ENCODE data around the gene LIN7B.
"Not testable (repeated sequence)": the region's sequence is repeated elsewhere in the genome, so short reads cannot be mapped to it uniquely, and the experiment has no call there.

The LIN7B gene

DNA sequence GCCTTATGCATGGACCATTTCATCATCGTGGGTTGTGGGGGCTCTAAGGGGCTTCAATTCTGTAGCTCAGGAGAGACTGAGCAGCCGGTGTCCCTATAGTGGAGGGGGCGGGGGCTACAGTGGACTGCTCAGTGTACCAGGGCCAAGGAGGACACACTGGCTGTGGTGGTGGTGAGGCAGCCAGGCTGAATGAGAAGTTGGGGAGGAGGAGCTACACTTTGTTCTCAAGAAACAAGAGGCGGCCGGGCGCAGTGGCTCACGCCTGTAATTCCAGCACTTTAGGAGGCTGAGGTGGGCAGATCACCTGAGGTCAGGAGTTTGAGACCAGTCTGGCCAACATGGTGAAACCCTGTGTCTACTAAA is 32.2 kb downstream of the LIN7B start:
- not testable (repeated sequence) for DNase-seq

DNA sequence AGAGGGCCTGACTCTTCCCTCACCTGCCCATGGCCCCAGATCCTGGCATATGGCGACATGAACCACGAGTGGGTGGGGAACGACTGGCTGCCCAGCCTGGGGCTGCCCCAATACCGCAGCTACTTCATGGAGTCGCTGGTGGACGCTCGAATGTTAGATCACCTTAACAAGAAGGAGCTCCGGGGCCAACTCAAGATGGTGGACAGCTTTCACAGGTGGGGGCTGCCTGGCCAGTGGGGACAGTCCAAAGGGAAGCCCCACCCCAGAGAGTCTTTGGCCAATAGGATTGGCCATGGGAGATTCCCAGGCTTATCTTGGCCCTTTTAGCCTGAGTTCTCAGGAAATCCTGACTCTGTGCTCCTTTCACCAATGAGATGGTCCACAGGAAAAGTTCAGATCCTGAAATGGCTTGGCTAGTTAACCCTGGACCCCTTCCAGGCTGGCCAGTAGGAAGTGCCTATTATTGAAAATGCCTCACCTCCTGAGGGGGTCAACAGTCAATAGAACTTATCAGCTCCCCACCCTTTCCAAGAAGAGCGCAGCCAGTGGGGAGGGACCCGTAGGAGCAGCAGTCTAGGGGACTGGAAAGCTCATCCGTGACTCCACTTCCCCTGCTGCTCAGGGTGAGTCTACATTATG is 34.0 kb downstream of the LIN7B start:
- no peak for DNase-seq

DNA sequence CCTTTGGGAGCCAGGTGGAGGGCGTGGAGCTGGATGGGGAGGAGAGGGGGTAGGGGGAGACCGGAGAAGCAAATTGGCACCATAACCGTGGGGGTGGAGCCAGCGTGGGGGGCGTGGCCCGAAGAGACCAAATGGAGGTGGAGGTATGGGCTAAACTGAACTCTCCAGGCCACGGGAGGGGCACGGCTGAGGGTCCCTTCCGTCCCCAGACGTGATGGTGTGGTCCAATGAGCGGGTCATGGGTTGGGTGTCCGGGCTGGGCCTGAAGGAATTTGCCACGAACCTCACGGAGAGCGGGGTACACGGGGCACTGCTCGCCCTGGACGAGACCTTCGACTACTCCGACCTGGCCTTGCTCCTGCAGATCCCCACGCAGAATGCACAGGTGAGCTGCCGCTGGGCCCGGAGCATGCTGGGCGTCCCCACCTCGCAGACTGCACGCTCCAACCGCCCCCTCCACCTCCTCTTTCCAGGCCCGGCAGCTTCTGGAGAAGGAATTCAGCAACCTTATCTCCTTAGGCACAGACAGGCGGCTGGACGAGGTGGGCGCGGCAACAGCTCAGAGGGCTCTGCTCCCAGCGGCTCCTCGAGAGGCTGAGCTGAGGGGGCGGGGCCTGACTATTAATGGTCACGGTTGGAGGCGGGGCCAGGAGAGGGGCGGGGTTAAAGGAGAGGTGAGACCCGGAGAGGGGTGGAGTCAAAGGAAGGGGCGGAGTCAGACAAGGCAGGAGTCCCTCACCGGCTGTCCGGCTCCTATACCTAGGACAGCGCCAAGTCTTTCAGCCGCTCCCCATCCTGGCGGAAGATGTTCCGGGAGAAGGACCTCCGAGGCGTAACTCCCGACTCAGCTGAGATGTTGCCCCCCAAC is 34.8 kb downstream of the LIN7B start:
- DNase-seq: peak; percentile 92

DNA sequence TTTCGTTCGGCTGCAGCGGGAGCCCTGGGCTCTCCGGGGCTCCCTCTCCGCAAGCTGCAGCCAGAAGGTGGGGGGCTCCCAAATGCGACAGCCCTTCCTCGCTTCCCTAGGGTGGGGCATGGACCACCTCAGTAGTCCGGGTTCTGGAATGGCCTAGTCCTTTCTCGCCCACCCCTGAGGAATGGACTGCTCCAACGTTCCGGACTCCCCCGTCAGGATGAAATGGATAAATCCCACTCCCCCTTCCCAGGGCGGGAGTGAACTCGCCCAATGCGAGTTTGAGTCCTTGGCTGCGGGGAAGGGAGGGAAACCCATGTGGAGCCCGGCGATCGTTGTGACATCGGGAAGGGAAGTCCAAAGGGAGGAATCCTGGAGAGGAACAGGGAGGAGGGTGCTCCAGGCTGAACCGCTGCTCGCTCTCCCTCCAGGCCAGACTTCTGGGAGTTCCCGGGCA is 35.5 kb downstream of the LIN7B start:
- DNase-seq: peak; percentile 84

DNA sequence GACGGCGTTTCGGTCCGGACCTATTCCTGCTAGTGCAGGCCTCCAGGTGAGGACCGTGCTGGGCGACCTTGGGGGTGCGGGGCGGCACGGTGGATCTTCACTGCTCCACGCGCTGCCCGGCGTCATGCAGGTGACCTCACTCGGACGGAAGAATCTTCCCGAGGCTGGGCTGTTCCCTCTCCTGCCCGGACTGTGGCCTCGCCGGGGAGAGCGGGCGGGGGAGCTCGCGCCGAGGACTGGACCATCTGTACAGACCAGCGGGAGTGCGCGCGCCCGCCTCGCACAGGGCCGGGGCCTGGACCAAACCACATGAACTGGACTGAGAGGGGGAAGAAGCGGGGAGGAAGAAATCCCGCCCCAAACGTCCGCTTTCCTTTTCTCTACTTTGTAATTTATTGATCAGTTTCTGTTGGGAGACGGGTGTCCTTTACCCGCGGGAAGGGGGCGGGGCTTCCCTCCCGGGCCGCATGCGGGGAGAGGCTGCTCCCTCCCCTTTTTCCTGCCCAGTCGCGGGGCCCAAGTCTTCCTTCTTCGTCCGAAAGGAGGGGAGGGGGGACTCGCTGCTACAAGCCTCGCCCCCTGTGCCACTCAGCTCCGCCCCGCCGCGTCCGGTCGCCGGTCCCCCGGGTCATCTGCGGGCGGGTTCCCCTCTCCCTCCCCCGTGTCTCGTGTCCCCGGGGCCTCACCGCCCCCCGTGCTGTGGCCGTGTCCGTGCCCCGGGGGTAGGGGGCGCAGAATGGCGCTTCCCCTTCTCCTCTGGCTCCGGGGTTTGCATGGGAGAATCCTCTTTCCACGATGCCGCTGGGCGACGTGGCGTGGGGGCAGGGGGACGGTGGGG is 36.2 kb downstream of the LIN7B start:
- DNase-seq: peak; percentile 91

DNA sequence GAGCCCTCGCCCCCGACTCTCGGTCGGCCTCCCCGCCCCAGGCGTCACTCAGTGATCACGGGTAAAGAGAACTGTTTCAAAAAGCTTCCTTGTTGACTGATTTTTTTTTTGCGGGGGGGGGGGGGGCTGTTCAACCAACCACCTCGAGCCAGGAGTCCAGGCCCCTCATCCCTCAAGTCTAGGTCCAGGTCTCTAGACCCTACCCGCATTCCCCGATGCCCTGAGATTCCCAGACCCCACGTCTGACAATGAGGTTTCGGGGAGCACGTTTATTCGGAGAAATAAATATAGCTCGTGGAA is 36.7 kb downstream of the LIN7B start:
- DNase-seq: no peak

DNA sequence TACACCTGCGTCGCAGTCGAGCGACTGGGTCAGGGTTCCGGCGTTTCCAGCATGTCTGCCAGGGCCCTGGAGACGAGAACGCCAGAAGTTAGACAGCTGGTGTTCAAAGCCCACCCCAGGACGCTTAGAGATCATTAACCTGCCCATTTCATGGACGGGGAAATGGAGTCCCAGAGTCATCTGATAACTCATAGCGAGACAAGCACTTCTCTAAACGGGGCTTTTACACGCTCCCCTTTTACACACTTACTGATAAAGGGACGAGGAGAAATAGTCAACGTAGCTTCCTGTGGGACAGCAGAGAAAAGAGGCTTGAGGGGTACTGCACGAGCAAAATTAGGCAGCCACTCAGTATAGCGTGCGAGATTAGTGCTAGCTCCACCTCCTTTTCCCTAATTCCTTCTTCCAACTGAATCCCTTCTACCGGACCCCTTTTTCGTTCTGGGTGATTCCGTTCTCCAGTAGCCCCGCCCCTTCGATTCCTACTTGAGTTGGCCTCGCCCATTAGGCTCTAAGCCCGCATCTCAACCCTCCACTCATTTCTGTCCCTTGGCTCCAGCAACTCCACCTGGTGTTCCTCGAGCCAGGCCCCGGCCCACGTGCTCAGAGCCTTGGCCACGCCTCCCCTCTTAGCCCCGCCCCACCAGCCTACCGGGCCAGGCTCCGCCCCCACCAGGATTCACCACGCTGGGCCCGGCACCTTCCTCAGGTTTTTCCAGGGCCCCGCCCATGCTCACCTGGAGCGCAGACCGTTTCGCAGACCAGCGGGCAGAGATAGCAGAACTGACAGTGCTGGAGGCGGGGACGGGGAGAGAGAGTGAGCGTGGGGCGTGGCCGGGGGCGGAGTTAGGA is 37.3 kb downstream of the LIN7B start:
- peak; percentile 83 for DNase-seq

DNA sequence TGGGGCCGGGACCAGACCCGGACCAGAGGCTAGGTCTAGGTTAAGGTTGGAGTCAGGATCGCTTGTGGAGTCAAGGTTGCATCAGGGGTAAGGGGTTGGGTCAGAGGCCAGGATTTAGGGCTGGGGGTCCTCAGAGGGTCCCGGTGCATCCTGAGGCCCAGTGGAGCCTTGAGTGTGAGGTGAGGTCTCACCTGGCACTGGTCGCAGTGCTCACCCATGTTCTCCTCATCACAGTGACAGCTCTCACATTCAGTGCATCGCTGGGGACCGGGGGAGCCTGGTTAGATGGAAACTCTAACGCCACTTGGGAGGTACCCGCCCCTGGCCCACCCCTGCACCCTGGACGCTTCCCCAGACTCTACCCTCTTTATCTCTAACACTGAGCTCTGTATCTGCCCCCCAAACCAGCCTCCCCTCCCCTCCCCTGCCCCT is 38.0 kb downstream of the LIN7B start:
- DNase-seq: no peak

DNA sequence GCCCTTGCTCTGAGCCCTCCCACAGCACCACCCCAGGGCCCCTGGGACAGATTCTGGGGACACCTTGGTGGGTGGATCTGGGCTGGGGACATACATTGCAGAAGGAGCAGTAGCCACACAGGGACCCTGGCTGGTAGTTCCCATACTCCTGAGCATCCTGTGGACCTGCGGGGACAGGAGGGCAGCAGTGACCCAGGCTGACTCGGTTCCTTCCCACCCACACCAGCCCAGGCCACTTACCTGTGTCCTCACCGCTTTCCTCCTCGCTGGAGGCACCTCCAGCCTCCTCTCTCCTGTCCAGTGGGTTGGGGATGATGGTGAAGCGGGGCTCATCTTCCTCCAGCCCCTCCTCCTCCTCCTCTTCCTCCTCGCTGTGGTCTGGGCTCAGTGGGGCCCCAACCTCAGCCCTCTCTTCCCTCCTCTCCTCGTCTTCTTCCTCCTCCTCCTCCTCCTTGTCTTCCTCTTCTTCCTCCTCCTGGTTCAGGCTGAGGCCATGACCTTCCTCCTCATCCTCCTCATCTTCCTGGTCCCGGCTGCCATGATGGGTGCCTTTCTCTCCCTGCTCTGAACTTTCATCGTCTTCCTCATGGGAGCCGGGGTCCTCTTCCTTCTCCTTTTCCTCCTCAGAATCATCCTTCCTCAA is 39.1 kb downstream of the LIN7B start:
- DNase-seq: no peak

DNA sequence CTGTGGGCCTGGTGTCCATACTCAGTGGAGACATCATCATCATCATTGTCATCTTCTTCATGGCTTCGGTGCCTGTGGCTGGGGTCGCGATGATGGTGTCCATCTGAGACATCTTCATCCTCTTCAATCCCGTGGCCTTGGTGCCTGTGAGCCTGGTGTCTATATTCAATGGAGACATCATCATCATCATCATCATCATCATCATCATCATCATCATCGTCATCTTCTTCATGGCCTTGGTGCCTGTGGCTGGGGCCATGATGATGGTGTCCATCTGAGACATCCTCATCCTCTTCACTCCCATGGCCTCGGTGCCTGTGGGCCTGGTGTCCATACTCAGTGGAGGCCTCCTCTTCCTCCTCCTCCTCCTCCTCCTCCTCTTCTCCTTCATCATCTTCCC is 40.1 kb downstream of the LIN7B start:
- DNase-seq: no peak

DNA sequence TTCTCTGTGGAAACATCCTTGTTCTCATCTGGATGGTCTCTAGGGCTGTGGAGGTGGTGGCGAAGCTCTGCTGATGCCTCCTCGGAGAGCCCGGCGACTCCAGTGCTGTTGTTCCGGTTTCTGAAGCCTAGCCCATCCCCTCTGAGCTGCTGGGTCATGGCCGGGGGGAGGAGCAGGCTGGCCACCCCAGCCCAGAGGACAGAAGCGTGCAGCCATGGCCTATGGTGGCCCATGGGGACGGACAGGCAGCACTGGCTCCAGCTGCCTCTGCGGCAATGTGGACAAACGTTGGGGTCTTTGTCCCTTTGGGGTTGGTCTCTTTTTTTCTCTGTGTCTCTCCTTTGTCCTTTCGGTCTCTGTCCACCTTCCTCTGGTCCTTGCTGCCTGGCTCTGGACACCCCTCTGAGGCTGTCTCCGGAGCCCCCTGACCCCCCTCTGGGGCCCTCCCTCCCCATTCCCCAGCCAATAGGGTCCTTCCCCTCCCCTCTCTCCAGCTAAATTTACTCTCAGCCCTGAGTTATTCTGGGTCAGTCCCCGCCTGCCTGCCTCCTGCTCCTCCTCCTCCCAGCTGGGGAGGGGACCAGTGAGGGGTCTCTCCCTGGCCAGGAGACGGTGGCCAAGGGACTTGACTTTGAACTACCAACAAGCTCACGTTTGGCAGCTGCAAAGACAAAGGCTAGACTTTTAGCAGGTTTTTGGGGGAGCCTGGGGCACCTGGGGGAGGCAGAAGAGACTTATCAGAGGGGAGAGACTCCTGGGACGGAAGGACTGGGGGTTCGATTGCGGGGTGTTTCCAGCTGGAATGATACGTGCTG is 41.0 kb downstream of the LIN7B start, which contains the start of gene HRC:
HRC (minus strand) TSS at position 392 of the 815 bp plus-strand sequence; CDS start at position 233, 159 bp downstream.
- DNase-seq: no peak

DNA sequence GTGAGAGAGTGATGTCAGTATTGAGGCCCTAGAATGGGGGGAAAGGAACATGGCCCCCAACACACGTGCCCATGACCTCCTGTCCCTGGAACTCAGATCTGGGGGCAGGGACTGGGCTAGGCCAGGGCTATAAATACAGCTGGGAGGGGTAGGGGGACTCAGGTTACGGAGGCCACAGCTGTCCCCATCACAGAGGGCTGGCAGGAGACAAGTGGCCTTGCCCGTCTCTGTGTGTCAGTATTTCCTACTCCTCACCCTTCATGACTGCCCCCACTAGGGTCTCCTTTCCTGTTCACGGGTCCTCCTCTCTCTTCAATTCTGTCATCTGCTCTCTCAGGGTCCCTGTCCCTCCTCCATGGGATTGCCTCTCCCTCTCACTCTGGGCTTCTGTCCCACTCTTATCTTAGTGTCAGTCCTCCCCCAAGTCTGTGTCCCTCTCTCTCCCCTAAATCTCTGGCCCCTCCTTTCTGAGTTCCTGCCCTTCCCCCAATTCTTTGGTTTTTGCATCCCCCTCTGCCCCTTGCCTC is 41.7 kb downstream of the LIN7B start:
- DNase-seq: no peak

DNA sequence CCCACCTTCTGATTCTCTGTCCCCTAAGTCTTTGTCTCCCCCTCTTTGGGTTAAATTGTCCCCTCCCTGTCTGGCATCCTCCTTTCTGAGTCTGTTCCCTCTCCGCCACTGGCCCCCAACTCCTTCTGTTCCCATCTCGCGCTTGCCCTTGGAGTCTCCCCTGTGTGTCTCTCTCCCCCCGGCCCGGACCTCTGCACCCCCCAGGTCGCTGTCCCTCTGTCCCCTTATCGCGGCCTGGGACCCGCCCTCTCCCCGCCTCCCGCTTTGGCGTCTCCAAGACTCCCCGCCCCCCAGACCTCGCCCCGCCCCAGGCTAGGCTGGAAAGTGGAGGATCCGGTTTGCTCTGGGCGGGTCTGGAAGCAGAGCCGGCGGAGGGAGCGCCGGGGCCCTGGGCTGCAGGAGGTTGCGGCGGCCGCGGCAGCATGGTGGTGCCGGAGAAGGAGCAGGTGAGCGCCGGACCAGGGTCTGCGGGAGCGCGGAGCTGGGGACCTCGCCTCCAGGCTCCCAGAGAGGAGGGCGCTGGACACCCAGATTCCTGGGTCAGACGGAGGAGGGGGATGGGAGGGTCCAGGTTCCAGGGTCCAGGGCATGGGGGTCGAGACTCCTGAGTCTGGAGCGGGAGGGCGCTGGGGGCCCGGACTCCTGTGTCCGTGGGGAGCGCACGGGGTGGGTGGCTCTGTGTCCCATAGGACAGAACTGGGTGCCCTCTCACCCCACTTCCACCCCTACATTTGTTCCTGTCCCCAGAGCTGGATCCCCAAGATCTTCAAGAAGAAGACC is 43.5 kb downstream of the LIN7B start, which contains the start of gene TRPM4:
TRPM4 (plus strand) TSS at position 348 of the 780 bp plus-strand sequence; CDS start at position 423, 75 bp downstream.
- DNase-seq: peak; percentile 78

DNA sequence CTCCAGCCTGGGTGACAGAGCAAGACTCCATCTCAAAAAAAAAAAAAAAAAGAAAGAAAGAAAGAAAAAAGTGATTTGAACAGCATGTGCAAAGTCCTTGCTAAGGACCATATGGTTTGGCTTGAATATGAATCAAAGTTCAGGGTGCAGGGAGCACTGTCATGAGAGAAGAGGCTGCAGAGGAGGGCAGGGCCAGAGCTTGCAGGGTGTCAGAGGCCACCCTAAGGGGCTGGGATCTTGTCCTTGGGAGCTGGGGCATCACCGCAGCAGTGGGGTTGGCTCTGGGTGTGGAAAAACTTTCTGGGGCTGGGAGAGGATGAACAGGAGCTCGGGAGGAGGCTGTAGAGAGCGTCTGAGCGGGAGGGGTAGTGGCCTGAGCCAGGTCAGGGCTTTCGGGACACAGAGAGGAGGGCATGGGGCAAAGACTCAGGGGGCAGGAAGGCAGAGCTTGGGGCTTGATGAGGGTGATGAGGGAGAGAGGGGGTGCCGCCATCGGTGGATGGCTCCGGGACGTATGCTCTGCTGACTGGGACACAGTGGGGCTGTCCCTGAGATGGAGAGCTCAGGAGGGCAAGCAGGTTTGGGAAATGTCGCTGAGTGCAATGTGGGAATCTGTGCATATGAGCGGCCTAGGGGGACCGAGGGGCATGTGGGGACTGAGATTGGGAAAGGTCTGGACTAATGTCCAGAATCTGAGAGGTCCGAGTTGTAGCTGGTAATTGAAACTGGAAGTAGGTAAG is 46.5 kb downstream of the LIN7B start:
- DNase-seq: no peak

DNA sequence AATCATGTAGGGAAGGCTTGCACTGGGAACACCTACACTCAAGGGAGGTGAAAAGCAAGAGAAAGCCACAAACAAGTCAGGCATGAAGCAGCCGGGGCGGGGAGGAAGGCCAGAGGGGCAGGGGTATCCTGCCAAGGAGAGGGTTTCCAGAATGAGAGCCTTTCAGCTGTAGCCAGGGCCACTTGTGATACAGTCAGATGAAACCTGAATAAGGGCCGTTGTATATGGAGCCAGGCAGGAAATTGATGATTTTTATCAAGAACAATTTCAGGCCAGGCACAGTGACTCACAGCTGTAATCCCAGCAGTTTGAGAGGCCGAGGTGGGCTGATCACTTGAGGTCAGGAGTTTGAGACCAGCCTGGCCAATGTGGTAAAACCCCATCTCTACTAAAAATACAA is 47.8 kb downstream of the LIN7B start:
- DNase-seq: no peak

DNA sequence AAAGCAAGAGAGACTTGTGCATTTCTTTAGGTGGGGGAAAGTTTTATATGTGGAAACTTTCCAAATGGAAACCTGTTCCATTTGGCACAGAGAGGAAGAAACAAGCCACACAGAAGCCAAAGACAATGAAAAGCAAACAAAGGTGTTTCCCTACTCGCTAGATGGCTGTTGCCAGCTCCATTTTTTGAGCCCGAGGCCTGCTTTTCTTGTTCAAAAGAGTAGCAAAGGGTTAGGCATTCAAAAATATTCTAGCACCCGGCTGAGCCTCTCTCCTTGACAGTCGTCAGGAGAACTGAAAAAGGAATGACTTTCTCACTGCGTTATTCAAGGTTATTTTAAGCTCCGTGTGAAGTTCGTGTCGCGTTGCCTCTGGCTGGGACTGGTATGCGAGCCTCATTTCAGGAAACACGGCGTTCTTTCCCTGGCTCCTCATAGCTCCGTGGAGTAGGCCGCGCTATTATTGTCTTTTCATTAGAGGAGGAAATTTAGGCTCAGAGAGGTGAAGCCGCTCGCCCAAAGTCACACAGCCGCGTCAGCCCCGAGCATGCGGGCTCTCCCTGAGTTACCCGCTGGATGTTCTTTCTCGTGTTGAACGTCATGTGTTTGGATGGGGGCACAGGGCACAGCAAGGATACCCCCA is 51.1 kb downstream of the LIN7B start:
- no peak for DNase-seq

DNA sequence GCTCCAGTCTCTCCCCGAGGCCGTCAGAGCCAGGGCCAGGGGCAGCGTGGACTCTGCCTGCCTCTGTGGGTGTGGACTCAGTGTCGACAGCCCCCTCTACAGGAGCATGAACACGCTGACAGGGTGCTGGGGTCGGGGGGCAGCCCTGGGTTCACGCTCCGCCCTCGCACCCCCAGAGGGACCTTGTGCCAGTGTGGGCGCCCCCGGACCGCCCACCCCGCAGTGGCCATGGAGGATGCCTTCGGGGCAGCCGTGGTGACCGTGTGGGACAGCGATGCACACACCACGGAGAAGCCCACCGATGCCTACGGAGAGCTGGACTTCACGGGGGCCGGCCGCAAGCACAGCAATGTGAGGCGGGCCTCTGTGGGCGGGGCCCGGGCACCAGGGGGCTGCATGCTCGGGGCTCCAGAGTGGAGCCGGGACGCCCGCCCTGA is 51.7 kb downstream of the LIN7B start:
- no peak for DNase-seq

DNA sequence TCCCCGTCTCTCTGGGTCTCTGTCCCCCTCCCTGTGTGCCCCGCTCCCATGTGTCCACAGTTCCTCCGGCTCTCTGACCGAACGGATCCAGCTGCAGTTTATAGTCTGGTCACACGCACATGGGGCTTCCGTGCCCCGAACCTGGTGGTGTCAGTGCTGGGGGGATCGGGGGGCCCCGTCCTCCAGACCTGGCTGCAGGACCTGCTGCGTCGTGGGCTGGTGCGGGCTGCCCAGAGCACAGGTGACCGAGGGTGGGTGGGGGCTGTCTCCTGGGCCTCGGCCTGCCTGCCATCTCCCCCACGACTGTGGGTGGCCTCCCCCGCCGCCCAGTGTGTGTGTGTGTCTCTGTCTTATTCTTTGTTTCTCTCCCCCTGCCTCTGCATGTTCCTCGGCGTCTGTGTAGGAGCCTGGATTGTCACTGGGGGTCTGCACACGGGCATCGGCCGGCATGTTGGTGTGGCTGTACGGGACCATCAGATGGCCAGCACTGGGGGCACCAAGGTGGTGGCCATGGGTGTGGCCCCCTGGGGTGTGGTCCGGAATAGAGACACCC is 53.8 kb downstream of the LIN7B start:
- DNase-seq: no peak

Data from NCI-H146 (cell line).